Hematopoietic multipotent progenitor cell treated with erythropoietin and hydrocortisone succinate and interleukin-3 and kit ligand, for 6 days (in vitro differentiated cells): Measurements from ENCODE around the gene ZNF662.

ENCODE experiments used
- DNase-seq: peaks from one replicate; pipeline ENCODE4 v3.0.0-alpha.2; 2015

Gene ZNF662

GRCh38 chr3:42891042-42891441 is 14.9 kb upstream of the ZNF662 start:
- DNase-seq: no peak

- no peak for DNase-seq
Observed at GRCh38 chr3:42892169-42892568, 13.8 kb upstream of the ZNF662 start.

- DNase-seq: no peak
Observed at GRCh38 chr3:42892807-42893206, 13.1 kb upstream of the ZNF662 start.

GRCh38 chr3:42894698-42895579 is 11.0 kb upstream of the ZNF662 start:
- DNase-seq: peak; percentile 69

GRCh38 chr3:42895580-42895868 is 10.4 kb upstream of the ZNF662 start:
- no peak for DNase-seq

- DNase-seq: no peak
Observed at GRCh38 chr3:42898896-42899675, 6.9 kb upstream of the ZNF662 start.

- no peak for DNase-seq
Observed at GRCh38 chr3:42900226-42901072, 5.5 kb upstream of the ZNF662 start.

GRCh38 chr3:42901073-42901415 is 4.9 kb upstream of the ZNF662 start:
- no peak for DNase-seq

- peak; percentile 12 for DNase-seq
Observed at GRCh38 chr3:42902257-42902656, 3.7 kb upstream of the ZNF662 start.

GRCh38 chr3:42904076-42904475 is 1.9 kb upstream of the ZNF662 start:
- no peak for DNase-seq

GRCh38 chr3:42905740-42906069 is 237 bp upstream of the ZNF662 start:
- DNase-seq: no peak

GRCh38 chr3:42906848-42907183 is 874 bp downstream of the ZNF662 start:
- DNase-seq: no peak

- no peak for DNase-seq
Observed at GRCh38 chr3:42908675-42909074, 2.7 kb downstream of the ZNF662 start.

GRCh38 chr3:42911551-42911950 is 5.6 kb downstream of the ZNF662 start:
- no peak for DNase-seq

- no peak for DNase-seq
Observed at GRCh38 chr3:42914771-42915515, 9.0 kb downstream of the ZNF662 start.

- no peak for DNase-seq
Observed at GRCh38 chr3:42923606-42924005, 17.7 kb downstream of the ZNF662 start.

- no peak for DNase-seq
Observed at GRCh38 chr3:42926310-42926709, 20.4 kb downstream of the ZNF662 start.

GRCh38 chr3:42934111-42934510 is 28.2 kb downstream of the ZNF662 start:
- DNase-seq: no peak

- DNase-seq: no peak
Observed at GRCh38 chr3:42934910-42935309, 29.0 kb downstream of the ZNF662 start.

- DNase-seq: no peak
Observed at GRCh38 chr3:42935472-42935871, 29.5 kb downstream of the ZNF662 start.

GRCh38 chr3:42936157-42936981 is 30.4 kb downstream of the ZNF662 start:
- DNase-seq: peak; percentile 4

- DNase-seq: no peak
Observed at GRCh38 chr3:42937334-42937733, 31.4 kb downstream of the ZNF662 start.
